22Rv1 (cell line): ENCODE measurements around the gene CTXND1.

ENCODE experiments used
- H3K27ac ChIP-seq: fragments of 450-650 bp; 2 replicates; pipeline ENCODE4 v1.5.1; 2017
- ZFX ChIP-seq: fragments of 450-650 bp; IDR thresholded peaks from 2 replicates; pipeline ENCODE4 v1.6.1; 2017; ENCODE audit warnings: antibody characterized with exemption, borderline replicate concordance
- TF ChIP-seq, protein P1 (sequence below): fragments of 450-650 bp; IDR thresholded peaks from 2 replicates; pipeline ENCODE4 v1.5.1; 2017; ENCODE audit warnings: mild to moderate bottlenecking

Gene CTXND1

DNA sequence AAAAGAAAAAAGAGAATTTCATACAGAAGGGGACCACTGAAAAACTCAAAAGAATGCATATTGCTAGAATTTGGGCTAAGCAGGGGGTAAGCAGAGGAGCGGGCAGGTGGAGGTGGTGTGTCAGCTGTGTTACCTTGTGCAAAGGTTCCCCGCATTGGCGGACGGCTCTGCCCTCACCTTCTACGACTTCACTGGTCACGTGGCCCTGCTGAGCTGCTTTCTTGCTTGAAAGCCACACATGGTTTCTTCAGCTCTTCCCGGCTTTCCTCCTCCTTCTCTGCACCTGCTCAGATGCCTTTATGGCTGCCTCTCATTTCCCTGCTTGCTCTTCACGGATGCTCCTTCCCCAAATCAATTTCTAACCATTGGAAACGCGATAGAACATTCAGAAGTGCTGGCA is 68.7 kb downstream of the CTXND1 start:
- TF ChIP-seq ZFX = no peak
- TF ChIP-seq, protein P1, sequence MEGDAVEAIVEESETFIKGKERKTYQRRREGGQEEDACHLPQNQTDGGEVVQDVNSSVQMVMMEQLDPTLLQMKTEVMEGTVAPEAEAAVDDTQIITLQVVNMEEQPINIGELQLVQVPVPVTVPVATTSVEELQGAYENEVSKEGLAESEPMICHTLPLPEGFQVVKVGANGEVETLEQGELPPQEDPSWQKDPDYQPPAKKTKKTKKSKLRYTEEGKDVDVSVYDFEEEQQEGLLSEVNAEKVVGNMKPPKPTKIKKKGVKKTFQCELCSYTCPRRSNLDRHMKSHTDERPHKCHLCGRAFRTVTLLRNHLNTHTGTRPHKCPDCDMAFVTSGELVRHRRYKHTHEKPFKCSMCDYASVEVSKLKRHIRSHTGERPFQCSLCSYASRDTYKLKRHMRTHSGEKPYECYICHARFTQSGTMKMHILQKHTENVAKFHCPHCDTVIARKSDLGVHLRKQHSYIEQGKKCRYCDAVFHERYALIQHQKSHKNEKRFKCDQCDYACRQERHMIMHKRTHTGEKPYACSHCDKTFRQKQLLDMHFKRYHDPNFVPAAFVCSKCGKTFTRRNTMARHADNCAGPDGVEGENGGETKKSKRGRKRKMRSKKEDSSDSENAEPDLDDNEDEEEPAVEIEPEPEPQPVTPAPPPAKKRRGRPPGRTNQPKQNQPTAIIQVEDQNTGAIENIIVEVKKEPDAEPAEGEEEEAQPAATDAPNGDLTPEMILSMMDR = no peak
- no peak overlapping the region for H3K27ac ChIP-seq

DNA sequence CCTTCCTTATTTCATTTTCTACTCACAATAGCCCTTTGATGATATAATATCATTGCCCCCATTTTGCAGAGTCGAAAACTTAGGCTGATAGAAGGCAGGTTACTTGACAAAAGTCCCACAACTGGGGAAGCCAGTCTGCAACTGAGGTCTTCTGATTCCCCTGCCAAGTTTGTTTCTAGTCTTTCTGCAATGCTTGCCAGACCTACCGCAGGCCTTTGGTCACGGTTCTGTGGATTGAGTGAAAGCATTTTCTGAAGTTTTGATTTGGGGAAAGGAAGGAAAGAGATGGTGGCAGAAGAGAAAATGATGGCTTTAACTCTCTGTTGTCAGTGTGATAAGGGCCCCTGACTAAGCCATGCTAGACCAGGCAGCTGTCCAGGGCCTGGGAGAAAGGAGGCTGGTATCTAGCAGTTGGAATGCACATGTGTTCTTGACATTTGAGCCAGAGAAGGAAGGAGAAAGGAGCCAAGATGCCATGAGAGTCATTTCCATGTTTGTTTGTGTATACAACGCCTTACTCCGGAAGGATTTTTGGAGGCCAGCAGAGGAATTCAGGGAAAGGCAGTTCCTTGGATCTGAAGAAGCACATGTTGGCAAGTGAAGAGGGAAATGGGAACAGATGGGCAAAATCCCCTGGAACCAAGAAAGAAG is 69.3 kb downstream of the CTXND1 start:
- TF ChIP-seq, protein P1 = no peak
- TF ChIP-seq ZFX = no peak
- H3K27ac ChIP-seq = no peak overlapping the region

DNA sequence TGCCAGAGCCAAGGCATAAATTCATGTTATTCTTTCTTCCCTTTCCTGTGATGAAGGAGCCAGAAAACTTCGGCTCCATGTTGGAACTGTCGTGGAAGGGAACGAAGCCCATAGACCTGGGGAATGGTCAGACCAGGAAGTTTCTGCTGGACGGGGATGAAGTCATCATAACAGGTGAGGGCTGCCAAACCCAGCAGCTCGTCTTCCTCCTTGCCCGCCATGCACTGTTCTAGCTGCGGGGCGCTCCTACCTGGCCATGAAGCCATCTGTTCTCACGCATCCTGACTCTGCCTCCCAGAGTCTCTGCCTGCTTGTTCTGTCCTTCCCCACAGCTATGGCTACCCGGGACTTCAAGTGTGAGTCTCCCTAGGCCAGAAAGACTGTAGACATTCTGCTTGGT is 71.0 kb downstream of the CTXND1 start:
- TF ChIP-seq, protein P1 = no peak
- no peak overlapping the region for H3K27ac ChIP-seq

DNA sequence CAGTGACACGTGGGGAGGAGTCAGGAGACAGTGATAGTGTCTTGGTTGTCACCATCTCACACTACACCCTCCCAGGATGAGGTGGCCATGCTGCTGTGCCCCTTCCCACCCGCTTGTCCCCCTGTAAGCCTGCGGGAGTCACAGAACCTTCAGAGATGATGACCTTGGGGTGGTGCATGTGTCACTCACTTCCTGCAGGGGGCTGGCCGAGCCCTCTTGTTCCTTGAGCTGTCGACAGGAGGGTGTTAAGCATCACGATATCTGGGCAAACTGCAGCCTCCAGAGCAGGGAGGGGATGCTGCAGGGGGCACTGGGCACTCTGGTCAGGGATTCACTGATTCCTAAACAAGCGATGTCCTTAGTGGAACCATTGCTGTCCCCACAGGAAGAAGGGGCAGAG is 71.5 kb downstream of the CTXND1 start:
- TF ChIP-seq, protein P1 = no peak
- no peak for TF ChIP-seq ZFX
- H3K27ac ChIP-seq = no peak overlapping the region

DNA sequence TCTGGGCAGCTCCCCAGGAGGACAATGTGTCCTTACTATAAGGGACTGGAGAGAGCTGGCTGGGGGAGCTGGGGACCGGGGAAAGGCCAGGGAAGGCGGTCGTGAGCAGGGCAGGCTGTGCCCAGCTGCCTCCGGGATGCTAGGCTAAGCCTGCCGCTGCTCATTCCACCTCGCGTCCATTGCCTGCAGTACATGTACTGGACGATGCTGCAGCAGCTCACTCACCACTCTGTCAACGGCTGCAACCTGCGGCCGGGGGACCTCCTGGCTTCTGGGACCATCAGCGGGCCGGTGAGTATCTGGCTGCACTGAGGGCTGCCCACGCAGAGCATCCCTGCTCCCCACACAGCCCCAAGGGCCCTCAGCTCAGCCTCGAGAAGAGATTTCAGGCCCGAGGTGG is 72.1 kb downstream of the CTXND1 start:
- no peak overlapping the region for H3K27ac ChIP-seq
- TF ChIP-seq, protein P1 = no peak
- TF ChIP-seq ZFX = no peak

DNA sequence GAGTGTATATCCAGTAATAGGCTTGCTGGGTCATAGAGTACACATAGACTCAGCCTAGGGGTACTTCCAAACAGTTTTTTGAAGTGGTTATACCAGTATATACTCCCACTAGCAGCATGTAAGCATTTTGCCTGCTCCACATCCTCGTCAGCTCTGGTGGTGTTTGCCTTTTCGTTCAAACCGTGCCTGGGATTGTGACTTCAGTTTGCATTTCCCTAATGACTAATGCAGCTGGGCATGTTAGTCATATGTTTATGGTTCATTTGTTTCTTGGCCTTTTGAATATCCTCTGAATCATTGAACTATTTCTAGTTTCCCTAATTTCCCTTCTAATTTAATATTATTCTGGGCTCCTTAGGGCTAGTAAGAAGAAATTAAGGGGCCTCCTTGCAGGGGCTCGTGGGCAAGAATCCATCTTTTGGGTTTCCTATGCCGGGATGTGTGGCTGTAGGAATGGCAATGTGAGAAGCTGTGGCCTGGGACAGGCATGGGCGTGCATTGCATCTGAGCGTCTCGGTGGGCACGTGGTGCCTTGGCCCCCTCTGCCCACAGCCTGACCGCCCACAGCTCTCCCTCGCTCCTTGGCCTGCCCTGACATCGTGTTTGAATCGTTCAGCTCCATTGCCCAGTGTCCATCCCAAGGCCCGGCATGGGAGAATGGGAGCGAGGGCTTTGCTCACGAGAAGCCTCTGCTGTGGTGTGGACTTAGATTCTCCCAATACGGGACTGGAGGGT is 72.8 kb downstream of the CTXND1 start:
- no peak overlapping the region for H3K27ac ChIP-seq
- TF ChIP-seq, protein P1 = no peak
- TF ChIP-seq ZFX = no peak

DNA sequence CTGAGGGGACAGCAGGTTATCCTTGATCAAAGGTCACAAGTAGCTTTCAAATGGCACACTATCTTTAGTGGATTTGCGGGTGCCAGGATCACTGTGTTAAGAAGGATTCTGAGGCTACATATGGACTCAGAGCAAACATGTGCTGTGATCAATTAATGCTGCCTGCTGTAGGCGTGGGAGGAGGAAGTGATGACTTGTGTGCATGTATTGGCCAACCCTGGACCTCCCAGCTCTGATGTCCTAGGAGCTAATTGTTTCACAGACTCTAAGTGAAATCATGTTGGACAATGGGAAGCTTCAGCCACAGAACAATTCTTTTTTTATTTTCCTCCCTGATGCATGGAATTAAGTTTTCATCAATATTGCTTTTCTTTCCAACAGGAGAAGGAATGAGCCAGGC is 74.9 kb downstream of the CTXND1 start:
- no peak for TF ChIP-seq ZFX

More for the DNA sequence above, 74.9 kb downstream of the CTXND1 start:
- no peak overlapping the region for H3K27ac ChIP-seq
